Kidney epithelial cell (primary cell): ENCODE data around the gene AFP. TPM values are rescaled to one million over a fixed set of nuclear protein-coding genes. Genes with fewer than 3 reads are reported as not detected.

ENCODE experiments used
- DNase-seq: peaks from one replicate; pipeline ENCODE4 v3.0.0-alpha.2; 2010; ENCODE audit warnings: low read depth
- H3K27me3 ChIP-seq: 2 replicates; pipeline ENCODE4 v1.6.0; 2011; ENCODE audit warnings: low read length; ENCODE audit not compliant: control insufficient read depth, insufficient read depth
- H3K36me3 ChIP-seq: 2 replicates; pipeline ENCODE4 v1.5.1; 2011; ENCODE audit warnings: low read length; ENCODE audit not compliant: control insufficient read depth, insufficient read depth
- H3K4me3 ChIP-seq: 2 replicates; pipeline ENCODE4 v1.5.1; 2011; ENCODE audit warnings: low read depth, mild to moderate bottlenecking, control low read depth, low read length
- CTCF ChIP-seq: IDR thresholded peaks from 2 replicates; pipeline ENCODE4 v1.5.1; 2011; ENCODE audit warnings: mild to moderate bottlenecking, moderate library complexity, low read length, control low read depth, inconsistent platforms; ENCODE audit not compliant: insufficient read depth, poor library complexity, severe bottlenecking
- total RNA-seq: library from RNA; depleted of rRNA; stranded (reverse); fragments of >200 nt; gene quantifications from 2 replicates; pipeline ENCODE4 v1.2.3, GENCODE V29; 2015

Gene AFP
- total RNA-seq, 1 donor from 2014 or later, result not detected

GRCh38 chr4:73452953-73453700 lies 17.1 kb downstream of the AFP start:
- Histone ChIP-seq H3K27me3 (no peaks in the 10 kb centered on the region), H3K4me3 (no peak overlapping the region), H3K36me3 (no peaks in the 10 kb centered on the region)
- no peak for DNase-seq
- no peak for TF ChIP-seq CTCF

- H3K4me3 ChIP-seq, result no peak overlapping the region
- no peak for TF ChIP-seq CTCF
- no peaks in the 10 kb centered on the region for H3K27me3 ChIP-seq
- no peaks in the 10 kb centered on the region for H3K36me3 ChIP-seq
- no peak for DNase-seq
Measured at GRCh38 chr4:73453701-73454005, 17.6 kb downstream of the AFP start.

- Histone ChIP-seq H3K4me3 (no peak overlapping the region), H3K27me3 (no peaks in the 10 kb centered on the region), H3K36me3 (no peaks in the 10 kb centered on the region)
- DNase-seq, result no peak
- TF ChIP-seq CTCF, result no peak
Measured at GRCh38 chr4:73454920-73455319, 18.9 kb downstream of the AFP start.

- no peaks in the 10 kb centered on the region for H3K36me3 ChIP-seq
- TF ChIP-seq CTCF, result no peak
- no peak overlapping the region for H3K4me3 ChIP-seq
- DNase-seq, result no peak
- H3K27me3 ChIP-seq, result no peaks in the 10 kb centered on the region
Measured at GRCh38 chr4:73456177-73457022, 20.4 kb downstream of the AFP start.

GRCh38 chr4:73458184-73459047 lies 22.4 kb downstream of the AFP start:
- no peak for DNase-seq
- Histone ChIP-seq H3K4me3 (no peak overlapping the region), H3K36me3 (no peaks in the 10 kb centered on the region), H3K27me3 (no peaks in the 10 kb centered on the region)
- TF ChIP-seq CTCF, result no peak
